SH-SY5Y (cell line): Measurements from ENCODE around the gene AP1AR.

Source experiments
- GATA2 ChIP-seq: IDR thresholded peaks from 2 replicates; pipeline ENCODE4 v1.6.1; 2011; ENCODE audit warnings: mild to moderate bottlenecking, low read depth, low read length
- GATA3 ChIP-seq: IDR thresholded peaks from 2 replicates; pipeline ENCODE4 v1.6.1; 2011; ENCODE audit warnings: low read depth, mild to moderate bottlenecking, low read length, moderate library complexity

DNA sequence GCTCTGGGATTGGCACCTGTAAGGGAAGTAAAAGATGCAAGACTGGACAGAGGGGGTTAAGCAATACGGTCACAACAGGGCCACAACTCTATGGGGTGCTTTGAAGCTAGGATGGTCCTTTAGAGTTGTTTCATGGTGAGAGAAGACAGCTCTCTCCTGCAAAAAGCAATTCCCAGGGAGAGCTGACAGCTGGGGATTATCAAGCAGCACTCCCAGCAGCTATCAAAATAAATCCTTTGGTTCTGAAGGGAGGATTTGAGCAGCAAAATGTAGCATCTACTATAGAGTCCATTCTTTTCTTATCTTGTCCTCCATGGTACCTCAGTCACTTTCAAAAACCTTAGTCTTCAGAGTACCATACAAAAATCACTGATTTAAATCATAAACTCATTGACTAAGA lies 35.1 kb upstream of the AP1AR start:
- no peak for TF ChIP-seq GATA2
- TF ChIP-seq GATA3: no peak
